ENCODE measurements around the gene NFASC.

NFASC gene

GRCh38 chr1:204896787-204897469, 26.3 kb downstream of the NFASC start:
- Histone ChIP-seq H3K4me2 (no peak overlapping the region), H3K4me1 (peaks cover 12% of the 10 kb centered on the region; the same call in 1 of the 2 replicates), H3K9me3 (no peaks in the 10 kb centered on the region), H3K9ac (no peak overlapping the region), H3K27ac (no peak overlapping the region), H3K27me3 (no peaks in the 10 kb centered on the region), H4K20me1 (no peaks in the 10 kb centered on the region), H3K36me3 (no peaks in the 10 kb centered on the region), H3K4me3 (no peak overlapping the region)
- TF ChIP-seq Cebpa-rat (IDR thresholded peaks at IDR 0.05) = no peak

GRCh38 chr1:204900721-204901120, 30.1 kb downstream of the NFASC start:
- no peak for TF ChIP-seq Cebpa-rat (IDR thresholded peaks at IDR 0.05)

GRCh38 chr1:204902671-204903070, 32.0 kb downstream of the NFASC start:
- Histone ChIP-seq H3K36me3 (no peaks in the 10 kb centered on the region), H3K27me3 (no peaks in the 10 kb centered on the region), H3K9me3 (no peaks in the 10 kb centered on the region), H3K4me1 (peaks cover 4% of the 10 kb centered on the region; the same call in 1 of the 2 replicates), H3K4me2 (no peak overlapping the region), H4K20me1 (no peaks in the 10 kb centered on the region), H3K9ac (no peak overlapping the region), H3K4me3 (no peak overlapping the region), H3K27ac (no peak overlapping the region)
- no peak for TF ChIP-seq Cebpa-rat (IDR thresholded peaks at IDR 0.05)

More at GRCh38 chr1:204900721-204901120, 30.1 kb downstream of the NFASC start:
- Histone ChIP-seq H3K4me3 (no peak overlapping the region), H3K4me2 (no peak overlapping the region), H3K27me3 (no peaks in the 10 kb centered on the region), H3K4me1 (peaks cover 4% of the 10 kb centered on the region; the same call in 1 of the 2 replicates), H3K36me3 (no peaks in the 10 kb centered on the region), H3K27ac (no peak overlapping the region), H3K9me3 (no peaks in the 10 kb centered on the region), H3K9ac (no peak overlapping the region), H4K20me1 (no peaks in the 10 kb centered on the region)

- Histone ChIP-seq H3K4me1 (peaks cover 10% of the 10 kb centered on the region), H3K9ac (no peak overlapping the region), H3K36me3 (no peaks in the 10 kb centered on the region), H3K4me3 (no peak overlapping the region), H3K9me3 (no peaks in the 10 kb centered on the region), H4K20me1 (no peaks in the 10 kb centered on the region), H3K27ac (no peak overlapping the region), H3K4me2 (no peak overlapping the region), H3K27me3 (no peaks in the 10 kb centered on the region)
- no peak for TF ChIP-seq Cebpa-rat (IDR thresholded peaks at IDR 0.05)
Measured at GRCh38 chr1:204904228-204904810, 33.7 kb downstream of the NFASC start.

DNA sequence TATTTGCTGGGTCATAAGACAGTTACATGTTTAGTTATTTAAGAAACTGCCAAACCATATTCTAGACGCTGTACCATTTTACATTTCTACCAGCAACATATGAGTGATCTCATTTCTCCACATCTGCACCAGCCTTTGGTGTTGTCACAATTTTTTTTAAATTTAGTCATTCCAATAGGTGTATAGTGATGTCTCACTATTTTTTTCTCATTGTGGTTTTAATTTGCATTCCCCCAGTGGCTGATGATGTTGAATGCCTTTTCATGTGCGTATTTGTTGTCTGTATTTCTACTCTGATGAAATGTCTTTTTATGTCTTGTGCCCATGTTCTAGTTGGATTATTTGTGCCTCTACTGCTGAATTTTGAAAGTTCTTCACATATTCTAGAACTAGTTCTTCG, 38.4 kb downstream of the NFASC start:
- Histone ChIP-seq H3K4me1 (peaks cover 19% of the 10 kb centered on the region), H3K36me3 (no peaks in the 10 kb centered on the region), H3K4me2 (peak overlapping the region; percentile 41; the same call in 1 of the 2 replicates), H3K9me3 (peaks cover 1% of the 10 kb centered on the region; the same call in 1 of the 2 replicates), H3K27me3 (no peaks in the 10 kb centered on the region), H3K4me3 (no peak overlapping the region), H4K20me1 (no peaks in the 10 kb centered on the region), H3K9ac (no peak overlapping the region), H3K27ac (no peak overlapping the region)
- no peak for TF ChIP-seq Cebpa-rat (IDR thresholded peaks at IDR 0.05)

GRCh38 chr1:204915861-204916495, 45.3 kb downstream of the NFASC start:
- Histone ChIP-seq H3K4me2 (no peak overlapping the region), H3K4me3 (no peak overlapping the region)
- no peak for TF ChIP-seq Cebpa-rat (IDR thresholded peaks at IDR 0.05)

GRCh38 chr1:204917802-204918201, 47.1 kb downstream of the NFASC start:
- Histone ChIP-seq H3K4me3 (no peak overlapping the region), H3K9me3 (peaks cover 5% of the 10 kb centered on the region; the same call in 1 of the 2 replicates), H3K4me1 (peaks cover 26% of the 10 kb centered on the region), H4K20me1 (no peaks in the 10 kb centered on the region), H3K27ac (no peak overlapping the region), H3K9ac (no peak overlapping the region), H3K36me3 (no peaks in the 10 kb centered on the region), H3K27me3 (no peaks in the 10 kb centered on the region), H3K4me2 (no peak overlapping the region)
- TF ChIP-seq Cebpa-rat (IDR thresholded peaks at IDR 0.05) = no peak

More at GRCh38 chr1:204915861-204916495, 45.3 kb downstream of the NFASC start:
- H3K4me1 ChIP-seq = peaks cover 27% of the 10 kb centered on the region
- no peak overlapping the region for H3K27ac ChIP-seq
- no peaks in the 10 kb centered on the region for H4K20me1 ChIP-seq
- H3K36me3 ChIP-seq = no peaks in the 10 kb centered on the region
- H3K9me3 ChIP-seq = peaks cover 5% of the 10 kb centered on the region; the same call in 1 of the 2 replicates
- no peak overlapping the region for H3K9ac ChIP-seq
- H3K27me3 ChIP-seq = no peaks in the 10 kb centered on the region

- no peaks in the 10 kb centered on the region for H3K27me3 ChIP-seq
- H3K4me2 ChIP-seq = peak overlapping the region; percentile 53
- H3K9me3 ChIP-seq = no peaks in the 10 kb centered on the region
- H3K27ac ChIP-seq = no peak overlapping the region
- no peaks in the 10 kb centered on the region for H4K20me1 ChIP-seq
- no peaks in the 10 kb centered on the region for H3K36me3 ChIP-seq
- TF ChIP-seq Cebpa-rat (IDR thresholded peaks at IDR 0.05) = no peak
- H3K9ac ChIP-seq = no peak overlapping the region
- H3K4me3 ChIP-seq = no peak overlapping the region
- peaks cover 33% of the 10 kb centered on the region for H3K4me1 ChIP-seq
Measured at GRCh38 chr1:204920511-204920910, 49.8 kb downstream of the NFASC start.

DNA sequence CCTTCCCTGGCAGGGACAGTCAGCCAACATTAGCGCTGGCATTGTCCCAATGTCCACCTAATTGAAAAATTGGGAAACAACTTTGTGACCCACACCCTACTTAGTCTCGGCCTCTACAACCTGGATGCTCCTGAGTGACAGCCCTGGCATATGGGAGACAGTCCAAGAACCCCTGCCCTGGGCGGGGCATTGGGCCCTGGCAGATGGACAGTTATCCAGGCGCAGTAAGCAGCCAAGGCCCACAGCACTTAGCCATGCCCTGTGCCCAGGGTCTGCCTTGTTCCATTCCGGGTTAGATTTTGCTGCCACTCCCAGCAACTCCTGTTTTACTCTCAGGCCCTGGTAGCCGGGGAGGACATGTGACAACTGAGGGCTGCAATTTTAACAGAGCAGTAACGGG, 50.3 kb downstream of the NFASC start:
- Histone ChIP-seq H3K27ac (no peak overlapping the region), H3K9ac (no peak overlapping the region), H3K4me3 (no peak overlapping the region), H3K4me1 (peaks cover 31% of the 10 kb centered on the region), H4K20me1 (no peaks in the 10 kb centered on the region), H3K27me3 (no peaks in the 10 kb centered on the region), H3K36me3 (no peaks in the 10 kb centered on the region), H3K4me2 (peak overlapping the region; percentile 53), H3K9me3 (no peaks in the 10 kb centered on the region)
- no peak for TF ChIP-seq Cebpa-rat (IDR thresholded peaks at IDR 0.05)

Measured in BLaER1 (cell line).